Right forelimb (tissue), 1 donor: ENCODE data around the gene PODXL2.
"Not testable (repeated sequence)": the region's sequence is repeated elsewhere in the genome, so short reads cannot be mapped to it uniquely, and the experiment has no call there.

Experiments used
- DNase-seq: peaks from one replicate; pipeline ENCODE4 v3.0.0-alpha.2; 2018

PODXL2 gene

DNA sequence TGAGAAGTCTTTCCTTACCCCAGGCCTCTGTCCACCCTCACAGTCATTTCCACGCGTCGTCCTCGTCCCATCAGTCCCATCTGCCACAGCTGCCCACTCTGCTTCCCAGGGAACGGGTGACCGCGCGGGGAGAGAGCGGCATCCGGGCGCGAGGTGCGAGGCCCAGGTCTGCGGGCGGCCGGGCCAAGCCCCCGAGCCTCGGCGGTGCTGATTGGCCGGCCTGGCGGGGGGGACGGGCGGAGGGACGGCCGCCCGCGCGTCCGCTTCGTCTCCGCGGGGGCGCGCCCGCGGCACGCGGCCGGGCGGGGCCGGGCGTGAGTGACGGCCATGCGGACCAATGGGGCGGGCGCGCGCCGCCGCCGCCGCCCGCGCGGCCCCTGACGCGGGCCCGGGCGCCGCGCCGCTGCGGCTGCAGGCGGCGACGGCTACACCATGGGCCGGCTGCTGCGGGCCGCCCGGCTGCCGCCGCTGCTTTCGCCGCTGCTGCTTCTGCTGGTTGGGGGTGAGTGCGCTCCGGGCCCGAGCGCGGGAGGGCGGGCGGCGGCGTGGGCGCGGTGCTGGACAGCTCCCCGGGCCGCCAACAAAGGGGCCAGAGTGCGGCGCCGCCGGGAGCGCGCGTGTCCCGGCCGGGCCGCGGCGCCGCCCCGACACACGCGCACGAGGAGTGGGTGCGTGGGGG lies at the start of gene PODXL2:
PODXL2 (plus strand) TSS at position 398 of the 679 bp plus-strand sequence; CDS start at position 433, 35 bp downstream.
- peak; percentile 68 for DNase-seq

DNA sequence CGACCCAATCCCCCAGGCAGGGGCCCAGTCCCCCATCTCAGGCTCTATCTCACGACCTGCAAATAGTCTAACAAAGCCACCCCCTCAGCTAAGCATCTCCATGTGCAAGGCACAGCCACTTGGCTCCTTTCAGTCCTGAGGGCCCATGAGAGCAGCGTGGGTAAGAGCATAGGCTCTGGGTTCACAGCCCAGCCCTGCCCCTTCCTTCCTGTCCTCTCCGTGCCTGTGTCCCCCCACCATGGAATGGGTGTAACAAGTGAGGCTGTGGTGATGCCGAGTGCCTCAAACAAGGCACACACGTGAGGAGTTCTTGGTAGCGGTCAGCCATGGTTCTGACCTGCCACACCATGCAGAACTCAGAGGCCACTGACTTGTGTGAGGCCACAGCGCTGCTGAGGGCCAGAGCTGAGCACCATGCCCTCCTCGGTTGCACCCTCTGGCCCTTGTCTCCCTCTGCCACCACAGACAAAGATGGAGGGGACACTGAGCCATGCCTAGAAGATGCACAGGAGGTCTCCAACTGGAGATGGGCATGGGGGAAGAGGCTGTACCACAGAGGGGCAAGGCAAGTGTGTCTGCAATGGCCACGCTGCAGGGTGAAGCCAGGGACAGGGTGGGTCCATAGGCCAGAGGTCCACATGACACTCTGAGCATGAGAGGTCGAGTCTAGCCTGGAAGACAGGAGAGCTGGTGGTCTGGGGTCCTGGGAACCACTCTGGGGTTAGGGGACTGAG lies 48.5 kb upstream of the PODXL2 start:
- DNase-seq = no peak

DNA sequence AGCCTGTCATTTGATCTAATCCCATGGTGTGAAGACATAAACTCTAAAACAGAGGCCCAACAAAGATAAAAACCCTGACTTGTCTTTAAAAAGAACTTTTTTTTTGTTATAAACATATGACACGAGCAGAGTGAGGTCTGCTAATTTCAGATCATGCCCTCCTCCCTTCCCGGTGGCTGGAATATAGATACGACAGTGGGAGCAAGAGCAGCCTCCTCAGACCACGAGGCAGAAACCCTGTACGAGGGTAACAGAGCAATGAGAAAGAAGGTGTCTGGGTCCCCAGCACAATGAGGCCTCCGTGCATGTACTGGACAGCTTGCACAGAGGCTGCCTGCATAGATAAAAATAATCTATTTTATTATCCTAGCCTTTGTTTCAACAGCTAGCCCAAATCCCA lies 44.3 kb upstream of the PODXL2 start:
- no peak for DNase-seq

- DNase-seq = no peak
Measured at GRCh38 chr3:127585163-127585812, 43.7 kb upstream of the PODXL2 start.

GRCh38 chr3:127585813-127586413 lies 43.1 kb upstream of the PODXL2 start:
- DNase-seq = no peak

DNA sequence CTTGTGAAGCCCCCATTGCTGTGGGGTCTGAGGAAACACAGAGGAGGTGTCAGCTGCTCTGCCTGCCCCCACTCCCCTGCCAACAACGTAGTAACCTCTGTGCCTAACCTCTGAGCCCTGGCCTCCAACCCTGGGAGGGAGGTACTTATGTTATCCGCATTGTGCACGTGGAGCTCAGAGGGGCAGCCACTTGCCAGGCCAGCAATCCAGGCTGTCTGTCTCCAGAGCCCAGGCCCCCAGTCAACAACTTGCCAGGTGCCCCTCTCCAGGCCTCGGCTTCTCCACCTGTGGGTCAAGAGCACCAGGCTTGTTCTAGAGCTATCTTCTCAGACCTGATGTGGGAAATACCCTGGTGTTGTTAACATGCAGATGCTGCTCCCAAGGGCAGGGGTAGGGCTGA lies 41.1 kb upstream of the PODXL2 start:
- DNase-seq = no peak

GRCh38 chr3:127588806-127589577 lies 40.0 kb upstream of the PODXL2 start:
- DNase-seq = no peak

DNA sequence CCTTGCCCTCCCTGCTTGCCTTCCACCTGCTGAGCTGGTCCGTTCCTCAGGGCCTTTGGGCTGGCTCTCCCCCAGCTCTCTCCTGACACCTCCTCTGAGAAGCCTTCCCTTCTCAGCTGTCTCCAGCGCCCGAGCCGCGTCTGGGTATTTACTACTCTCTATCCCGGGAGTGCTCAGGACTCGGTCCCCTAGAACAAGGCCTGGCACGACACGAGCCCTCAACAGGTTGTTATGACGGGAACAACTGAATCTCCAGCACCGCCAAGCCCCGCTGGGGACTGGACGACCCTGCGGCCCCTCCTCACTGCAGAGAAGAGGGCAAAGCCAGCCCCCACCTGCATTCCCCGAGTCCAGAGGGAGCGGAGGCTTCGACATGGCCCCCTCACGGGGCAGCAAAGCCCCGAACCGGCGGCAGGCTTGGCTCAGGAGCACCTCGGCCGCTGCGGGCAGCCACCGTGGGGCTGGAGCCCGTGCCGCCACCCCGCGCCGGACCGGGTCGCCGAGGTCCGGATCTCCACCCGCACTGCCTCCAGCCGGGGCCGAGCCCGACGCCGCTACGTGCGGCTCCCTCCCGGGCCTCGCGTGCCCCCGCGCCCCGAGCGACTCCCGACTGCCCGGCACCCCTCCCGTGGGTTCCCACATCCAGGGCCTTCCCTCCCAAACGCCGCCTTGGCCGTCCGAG lies 39.2 kb upstream of the PODXL2 start:
- no peak for DNase-seq

- no peak for DNase-seq
Measured at GRCh38 chr3:127590282-127590592, 38.7 kb upstream of the PODXL2 start.

- DNase-seq = peak; percentile 90
Measured at GRCh38 chr3:127590593-127591465, 38.2 kb upstream of the PODXL2 start, which contains the start of gene TPRA1. Gene TPRA1 (minus strand): TSS chr3:127590733. CDS start chr3:127580146, 10,587 bp downstream.

DNA sequence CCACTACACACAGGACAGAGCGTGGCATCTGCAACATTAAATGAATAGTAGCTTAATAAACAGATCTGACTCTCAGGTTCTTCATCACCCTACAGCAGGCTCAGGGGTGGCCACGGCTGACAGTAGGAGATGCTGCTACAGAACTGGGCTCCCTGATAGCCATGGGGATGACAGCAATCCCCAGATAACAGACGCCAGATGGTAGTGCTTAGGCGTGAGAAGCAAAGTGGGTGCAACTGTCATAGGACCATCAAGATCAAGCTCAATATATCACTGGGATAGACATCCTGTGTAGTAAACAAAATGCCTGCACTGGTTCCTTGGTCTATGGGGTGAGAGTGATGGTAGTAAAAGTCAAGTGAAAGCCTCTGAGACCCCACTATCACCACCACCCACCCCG lies 35.8 kb upstream of the PODXL2 start:
- no peak for DNase-seq

- DNase-seq = no peak
Measured at GRCh38 chr3:127595303-127595702, 33.7 kb upstream of the PODXL2 start.

DNA sequence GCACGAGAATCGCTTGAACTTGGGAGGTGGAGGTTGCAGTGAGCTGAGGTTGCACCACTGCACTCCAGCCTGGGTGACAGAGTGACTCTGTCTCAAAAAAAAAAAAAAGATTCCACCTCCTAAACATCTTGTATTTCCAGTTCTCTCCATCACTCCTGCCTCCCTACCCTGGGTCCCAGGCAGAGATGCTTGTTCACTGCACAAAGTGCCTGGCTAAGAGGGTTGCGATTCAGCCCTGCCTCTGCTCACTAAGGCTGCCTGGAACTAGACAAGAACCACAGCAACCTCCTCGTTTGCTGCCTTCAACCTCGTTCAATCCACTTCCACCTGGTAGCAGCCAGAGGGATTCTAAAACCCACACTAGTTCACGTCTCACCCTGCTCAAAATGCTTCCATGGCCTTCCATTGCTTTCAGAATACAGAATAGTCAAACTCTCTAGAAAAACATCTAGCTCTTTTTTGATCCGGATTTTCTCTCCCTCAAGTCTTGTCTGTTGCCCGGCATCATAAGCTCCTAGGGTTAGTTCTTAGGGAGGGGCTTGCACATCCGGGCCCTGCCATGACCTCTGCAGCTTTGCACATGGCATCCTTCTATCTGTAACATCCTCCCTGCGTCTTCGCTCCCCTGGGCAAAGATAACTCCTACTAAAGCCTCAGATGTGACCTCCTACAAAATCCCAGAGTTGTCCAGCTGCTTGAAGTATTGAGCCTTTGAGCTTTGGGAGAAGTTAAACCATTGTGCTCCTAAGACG lies 31.8 kb upstream of the PODXL2 start:
- DNase-seq = no peak

DNA sequence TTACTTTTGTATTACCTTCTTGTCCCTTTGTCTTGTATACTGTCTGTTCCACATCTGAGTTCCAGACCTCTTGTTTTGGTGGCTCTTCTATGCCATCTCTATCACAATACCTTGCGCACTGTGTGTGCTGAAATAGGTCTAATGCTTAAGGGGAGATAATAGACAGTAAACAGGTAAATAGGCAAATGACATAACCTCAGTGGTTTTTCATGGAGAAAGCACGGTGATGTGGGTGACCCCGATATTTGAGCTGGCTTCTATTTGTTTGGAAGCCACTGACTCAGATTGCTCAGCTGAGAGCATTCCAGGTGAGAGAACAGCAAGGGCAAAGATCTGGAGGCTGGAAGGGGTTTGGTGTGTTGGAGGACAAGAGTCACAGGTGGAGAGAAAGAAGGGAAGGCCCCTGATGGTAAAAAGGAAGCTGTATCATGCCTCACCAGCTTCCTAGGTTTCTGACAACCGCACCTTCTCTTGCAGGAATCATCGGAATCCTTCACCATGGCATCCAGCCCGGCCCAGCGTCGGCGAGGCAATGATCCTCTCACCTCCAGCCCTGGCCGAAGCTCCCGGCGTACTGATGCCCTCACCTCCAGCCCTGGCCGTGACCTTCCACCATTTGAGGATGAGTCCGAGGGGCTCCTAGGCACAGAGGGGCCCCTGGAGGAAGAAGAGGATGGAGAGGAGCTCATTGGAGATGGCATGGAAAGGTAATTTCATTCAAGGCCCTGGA lies 30.0 kb upstream of the PODXL2 start:
- DNase-seq = no peak

- DNase-seq = no peak
Measured at GRCh38 chr3:127600749-127601456, 28.1 kb upstream of the PODXL2 start.

- no peak for DNase-seq
Measured at GRCh38 chr3:127604035-127604434, 24.9 kb upstream of the PODXL2 start.

- DNase-seq = no peak
Measured at GRCh38 chr3:127604546-127605165, 24.3 kb upstream of the PODXL2 start.

DNA sequence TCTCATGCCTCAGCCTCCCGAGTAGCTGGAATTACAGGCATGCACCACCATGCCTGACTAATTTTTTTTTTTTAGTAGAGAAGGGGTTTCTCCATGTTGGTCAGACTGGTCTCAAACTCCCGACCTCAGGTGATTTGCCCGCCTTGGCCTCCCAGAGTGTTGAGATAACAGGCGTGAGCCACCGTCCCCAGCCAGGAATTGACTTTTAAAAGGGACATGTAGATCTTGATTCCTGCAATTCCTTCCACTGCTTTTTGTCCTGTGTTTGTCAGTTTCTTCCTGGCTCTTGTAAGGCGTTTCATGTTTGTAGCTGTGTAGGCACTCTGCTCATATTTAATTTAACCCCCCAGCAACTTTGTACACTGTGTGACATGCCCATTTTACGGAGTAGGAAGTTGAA lies 23.4 kb upstream of the PODXL2 start:
- not testable (repeated sequence) for DNase-seq
